Fibroblast of lung (primary cell): Measurements from ENCODE around the gene FDPS.

ENCODE experiments used
- EZH2 ChIP-seq: IDR thresholded peaks from 2 replicates; pipeline ENCODE4 v1.5.1; 2012; ENCODE audit warnings: low read length, control low read depth, mild to moderate bottlenecking; ENCODE audit errors: missing control alignments
- TF ChIP-seq, protein P1 (sequence below), 2 donors: IDR thresholded peaks in 1 of 2; conservative IDR thresholded peaks in 1 of 2; 1 replicate in 1 of 2; 2 replicates in 1 of 2; pipeline ENCODE4 v1.5.1; 2011 to 2012; ENCODE audit warnings: low read length in 2 of 2, control low read depth in 1 of 2, inconsistent platforms in 1 of 2, low read depth in 1 of 2, mild to moderate bottlenecking in 1 of 2

- TF ChIP-seq, protein P1, sequence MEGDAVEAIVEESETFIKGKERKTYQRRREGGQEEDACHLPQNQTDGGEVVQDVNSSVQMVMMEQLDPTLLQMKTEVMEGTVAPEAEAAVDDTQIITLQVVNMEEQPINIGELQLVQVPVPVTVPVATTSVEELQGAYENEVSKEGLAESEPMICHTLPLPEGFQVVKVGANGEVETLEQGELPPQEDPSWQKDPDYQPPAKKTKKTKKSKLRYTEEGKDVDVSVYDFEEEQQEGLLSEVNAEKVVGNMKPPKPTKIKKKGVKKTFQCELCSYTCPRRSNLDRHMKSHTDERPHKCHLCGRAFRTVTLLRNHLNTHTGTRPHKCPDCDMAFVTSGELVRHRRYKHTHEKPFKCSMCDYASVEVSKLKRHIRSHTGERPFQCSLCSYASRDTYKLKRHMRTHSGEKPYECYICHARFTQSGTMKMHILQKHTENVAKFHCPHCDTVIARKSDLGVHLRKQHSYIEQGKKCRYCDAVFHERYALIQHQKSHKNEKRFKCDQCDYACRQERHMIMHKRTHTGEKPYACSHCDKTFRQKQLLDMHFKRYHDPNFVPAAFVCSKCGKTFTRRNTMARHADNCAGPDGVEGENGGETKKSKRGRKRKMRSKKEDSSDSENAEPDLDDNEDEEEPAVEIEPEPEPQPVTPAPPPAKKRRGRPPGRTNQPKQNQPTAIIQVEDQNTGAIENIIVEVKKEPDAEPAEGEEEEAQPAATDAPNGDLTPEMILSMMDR (conservative IDR thresholded peaks at IDR 0.05 in 1 of 2, IDR thresholded peaks at IDR 0.05 in 1 of 2; ENCODE audit: low read depth in 1 of 2, low read length in 2 of 2) = no peak
- no peak for TF ChIP-seq EZH2
These were observed 8.6 kb upstream of the FDPS start for GRCh38 chr1:155300024-155300423.
